ENCODE data around the gene FALEC. TPM values are rescaled to one million over a fixed set of nuclear protein-coding genes. Genes with fewer than 3 reads are reported as not detected.

FALEC gene
- total and polyA plus RNA-seq, 9 of the 15 experiments (the other 6 are each of a cell fraction or from before 2014, with no cell fraction given) = 0.15 to 1.8 (median 0.53) TPM; not detected in 5

- TF ChIP-seq ID3 (CRISPR knock-in tag; IDR thresholded peaks at IDR 0.05) (no peak), ID3 (tag; IDR thresholded peaks at IDR 0.05) (no peak), AFF1 (IDR thresholded peaks at IDR 0.05; ENCODE audit: low read depth in 1 of 2, partially characterized antibody in 2 of 2) (no peak), ZNF695 (CRISPR knock-in tag; IDR thresholded peaks at IDR 0.05) (no peak), BMI1 (IDR thresholded peaks at IDR 0.05; ENCODE audit: low read length) (no peak), DLX4 (CRISPR knock-in tag; IDR thresholded peaks at IDR 0.05) (no peak), MBD2 (IDR thresholded peaks at IDR 0.05; ENCODE audit: borderline replicate concordance, low read depth) (no peak), DDX20 (tag; IDR thresholded peaks at IDR 0.05; ENCODE audit: low read depth) (no peak), HMBOX1 (IDR thresholded peaks at IDR 0.05) (no peak)
These were observed 60.8 kb downstream of the FALEC start (continued) for GRCh38 chr1:150576367-150576711.

Measured in K562 (cell line).